ENCODE measurements around the gene PRDM15.

DNA sequence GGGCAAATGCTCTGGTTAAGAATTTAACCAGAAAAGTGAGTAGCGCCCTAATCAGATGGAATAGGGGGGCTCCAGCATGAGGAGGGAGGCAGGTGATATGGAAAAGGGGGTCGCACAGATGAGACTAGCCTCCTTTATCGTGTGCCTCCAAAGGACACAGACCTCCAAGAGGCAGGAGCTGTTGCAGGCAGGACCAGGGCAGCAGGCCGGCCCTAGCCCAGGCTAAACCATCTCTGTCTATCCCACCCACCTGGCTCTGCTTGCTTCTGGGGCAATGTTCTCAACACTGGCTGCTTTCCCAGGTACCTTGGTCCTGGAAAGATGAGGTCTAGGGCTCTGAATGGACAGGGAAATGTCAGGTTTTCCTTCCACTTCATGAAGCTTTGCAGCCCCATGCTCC is 38.4 kb upstream of the PRDM15 start:
- TF ChIP-seq MAX (IDR thresholded peaks at IDR 0.05; ENCODE audit: insufficient read depth, insufficient read length): no peak
- TF ChIP-seq EZH2 (IDR thresholded peaks at IDR 0.05; ENCODE audit: borderline replicate concordance, low read depth, low read length, severe bottlenecking): no peak
- TF ChIP-seq, protein P1, sequence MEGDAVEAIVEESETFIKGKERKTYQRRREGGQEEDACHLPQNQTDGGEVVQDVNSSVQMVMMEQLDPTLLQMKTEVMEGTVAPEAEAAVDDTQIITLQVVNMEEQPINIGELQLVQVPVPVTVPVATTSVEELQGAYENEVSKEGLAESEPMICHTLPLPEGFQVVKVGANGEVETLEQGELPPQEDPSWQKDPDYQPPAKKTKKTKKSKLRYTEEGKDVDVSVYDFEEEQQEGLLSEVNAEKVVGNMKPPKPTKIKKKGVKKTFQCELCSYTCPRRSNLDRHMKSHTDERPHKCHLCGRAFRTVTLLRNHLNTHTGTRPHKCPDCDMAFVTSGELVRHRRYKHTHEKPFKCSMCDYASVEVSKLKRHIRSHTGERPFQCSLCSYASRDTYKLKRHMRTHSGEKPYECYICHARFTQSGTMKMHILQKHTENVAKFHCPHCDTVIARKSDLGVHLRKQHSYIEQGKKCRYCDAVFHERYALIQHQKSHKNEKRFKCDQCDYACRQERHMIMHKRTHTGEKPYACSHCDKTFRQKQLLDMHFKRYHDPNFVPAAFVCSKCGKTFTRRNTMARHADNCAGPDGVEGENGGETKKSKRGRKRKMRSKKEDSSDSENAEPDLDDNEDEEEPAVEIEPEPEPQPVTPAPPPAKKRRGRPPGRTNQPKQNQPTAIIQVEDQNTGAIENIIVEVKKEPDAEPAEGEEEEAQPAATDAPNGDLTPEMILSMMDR (IDR thresholded peaks at IDR 0.05; ENCODE audit: extremely low read depth in 1 of 2, insufficient read depth in 1 of 2, low read depth in 1 of 2, low read length in 2 of 2): no peak
- no peak for TF ChIP-seq POLR2A (IDR thresholded peaks at IDR 0.05; ENCODE audit: low read depth, low read length)
- TF ChIP-seq GATA2 (IDR thresholded peaks at IDR 0.05; ENCODE audit: insufficient read depth, insufficient read length, low read depth, low read length): no peak
